Pulmonary artery endothelial cell (primary cell): ENCODE data around the gene RYR1. TPM values are rescaled to one million over a fixed set of nuclear protein-coding genes. Genes with fewer than 3 reads are reported as not detected.
"Not testable (repeated sequence)": the region's sequence is repeated elsewhere in the genome, so short reads cannot be mapped to it uniquely, and the experiment has no call there.

ENCODE experiments used
- DNase-seq: peaks from one replicate; pipeline ENCODE4 v3.0.0-alpha.2; 2011; ENCODE audit warnings: low read depth, low spot score
- total RNA-seq: library from RNA; depleted of rRNA; stranded (reverse); fragments of >200 nt; gene quantifications from 2 replicates; pipeline ENCODE4 v1.2.3, GENCODE V29; 2014

The RYR1 gene
- total RNA-seq, 1 donor from 2014 or later = 0.26 TPM

GRCh38 chr19:38602856-38603255 lies 169.4 kb downstream of the RYR1 start:
- not testable (repeated sequence) for DNase-seq

GRCh38 chr19:38606131-38606530 lies 172.6 kb downstream of the RYR1 start:
- no peak for DNase-seq

DNA sequence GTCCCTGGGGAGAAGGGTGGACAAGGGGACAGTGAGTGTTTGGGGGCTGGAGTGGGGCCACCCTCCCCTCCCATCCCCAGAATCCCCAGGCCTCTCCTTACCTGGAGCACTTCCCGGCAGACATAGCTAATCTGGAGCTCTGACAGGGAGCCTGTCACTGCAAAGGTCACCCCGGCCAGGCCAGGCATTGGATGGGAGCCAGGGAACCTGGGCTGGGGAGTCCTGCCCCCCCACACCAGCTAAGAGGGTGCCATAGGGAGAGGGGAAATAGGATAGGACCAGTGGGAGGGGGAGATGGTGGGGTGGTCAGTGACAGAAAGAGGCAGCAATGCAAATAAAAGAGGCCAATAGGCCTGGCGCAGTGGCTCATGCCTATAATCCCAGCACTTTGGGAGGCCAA lies 180.8 kb downstream of the RYR1 start:
- DNase-seq = no peak

DNA sequence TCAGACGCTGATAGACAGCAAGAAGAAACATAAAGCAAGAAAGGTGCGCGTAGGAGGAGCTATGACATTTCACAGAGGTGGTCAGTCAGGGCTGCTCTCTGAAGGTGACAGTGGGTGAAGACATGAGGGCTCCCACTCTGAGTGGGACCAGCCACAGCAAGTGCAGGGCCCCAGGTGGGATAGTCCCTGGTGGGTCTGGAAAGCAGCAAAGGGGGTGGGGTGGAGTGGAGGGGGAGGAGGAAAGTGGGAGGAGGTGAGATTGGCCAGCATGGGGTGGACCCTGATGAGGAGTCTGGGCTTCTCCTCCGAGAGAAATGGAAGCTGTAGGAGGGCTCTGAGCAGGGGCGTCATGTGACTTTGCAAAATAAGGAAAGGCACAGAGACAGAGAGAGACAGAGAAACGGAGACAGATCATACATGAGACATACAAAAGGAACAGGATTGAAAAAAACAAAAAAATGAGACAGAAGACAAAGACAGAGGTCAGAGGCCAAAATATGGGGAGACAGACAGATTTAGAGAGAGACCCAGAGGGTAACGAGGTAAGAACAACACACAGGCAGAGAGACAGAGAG lies 181.6 kb downstream of the RYR1 start:
- DNase-seq = no peak

GRCh38 chr19:38616265-38616664 lies 182.8 kb downstream of the RYR1 start:
- DNase-seq = no peak

- no peak for DNase-seq
These were observed 183.8 kb downstream of the RYR1 start for GRCh38 chr19:38617283-38617763.

DNA sequence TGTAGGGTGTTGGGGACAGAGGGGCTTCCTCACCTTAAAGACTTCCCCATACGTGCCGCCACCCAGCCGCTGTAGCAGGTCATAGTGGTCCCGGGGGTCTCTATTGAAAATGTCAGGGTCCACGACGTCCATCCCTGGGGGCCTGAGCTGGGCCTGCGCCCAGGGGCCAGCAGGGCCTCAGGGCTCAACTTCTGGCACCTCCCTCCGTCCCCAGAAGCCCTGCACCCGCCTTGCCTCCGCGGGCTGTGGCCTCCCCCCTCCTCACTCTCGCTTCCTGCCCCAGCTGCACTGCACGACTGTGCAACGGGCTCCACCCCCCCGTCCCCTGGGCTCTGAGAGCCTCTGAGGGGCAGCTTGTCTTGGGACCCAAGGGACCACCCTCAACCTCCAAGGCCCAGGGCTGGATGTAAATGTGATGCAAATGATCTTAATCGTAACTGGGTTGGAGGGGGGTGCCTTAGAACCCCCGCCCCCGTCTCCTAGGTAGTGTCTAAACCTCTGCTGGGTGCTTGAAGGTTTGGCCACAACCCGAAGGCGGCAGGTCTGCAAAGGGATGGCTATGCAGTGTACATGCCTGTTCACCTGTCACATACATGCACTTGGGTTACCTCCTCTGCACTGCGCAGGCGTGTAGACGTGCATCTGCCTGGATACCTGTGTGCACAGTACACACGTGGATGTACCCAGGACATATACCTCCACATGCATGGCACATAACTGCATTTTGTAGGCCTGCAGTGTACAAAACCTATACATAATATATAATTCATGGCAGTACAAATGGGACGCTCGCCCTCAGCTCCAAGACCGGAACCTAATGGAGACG lies 184.5 kb downstream of the RYR1 start, which contains the start of gene MAP4K1:
TSS of gene MAP4K1 (minus strand) at position 190 of the 826 bp plus-strand sequence. CDS start at position 132, 58 bp downstream.
- no peak for DNase-seq

- DNase-seq = peak; percentile 96
These were observed 185.3 kb downstream of the RYR1 start, which contains the start of gene EIF3K for GRCh38 chr19:38618590-38619360. Gene EIF3K, plus strand, starts transcription at chr19:38619188. Its CDS starts 81 bp downstream, at chr19:38619269.

GRCh38 chr19:38619361-38620174 lies 186.1 kb downstream of the RYR1 start:
- DNase-seq = no peak

GRCh38 chr19:38624822-38625221 lies 191.3 kb downstream of the RYR1 start:
- no peak for DNase-seq

- DNase-seq = no peak
These were observed 192.9 kb downstream of the RYR1 start for GRCh38 chr19:38626401-38626800.

DNA sequence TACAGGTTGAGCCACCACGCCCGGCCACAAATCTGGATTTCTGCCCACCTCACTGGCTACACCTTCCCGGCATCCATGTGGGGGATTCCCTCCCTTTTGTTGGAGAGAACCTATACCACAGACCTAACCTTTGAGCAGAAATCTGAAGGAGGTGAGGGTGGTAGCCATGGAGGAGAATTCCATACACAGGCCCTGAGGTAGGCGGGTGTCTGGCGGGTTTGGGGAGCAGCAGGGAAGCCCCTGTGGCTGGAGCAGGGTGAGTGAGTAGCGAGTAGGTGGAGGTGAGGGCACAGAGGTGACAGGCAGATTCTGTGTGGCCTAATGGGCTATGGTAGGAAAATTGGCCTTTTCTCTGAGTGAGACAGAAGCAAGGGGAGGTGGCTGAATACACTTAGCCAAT lies 196.1 kb downstream of the RYR1 start:
- no peak for DNase-seq

DNA sequence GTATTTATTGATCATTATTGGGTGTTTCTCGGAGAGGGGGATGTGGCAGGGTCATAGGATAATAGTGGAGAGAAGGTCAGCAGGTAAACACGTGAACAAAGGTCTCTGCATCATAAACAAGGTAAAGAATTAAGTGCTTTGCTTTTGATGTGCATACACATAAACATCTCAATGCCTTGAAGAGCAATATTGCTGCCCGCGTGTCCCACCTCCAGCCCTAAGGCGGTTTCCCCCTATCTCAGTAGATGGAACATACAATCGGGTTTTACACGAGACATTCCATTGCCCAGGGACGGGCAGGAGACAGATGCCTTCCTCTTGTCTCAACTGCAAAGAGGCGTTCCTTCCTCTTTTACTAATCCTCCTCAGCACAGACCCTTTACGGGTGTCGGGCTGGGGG lies 197.8 kb downstream of the RYR1 start:
- not testable (repeated sequence) for DNase-seq

- not testable (repeated sequence) for DNase-seq
These were observed 198.5 kb downstream of the RYR1 start for GRCh38 chr19:38631811-38632475.

GRCh38 chr19:38632476-38633213 lies 199.2 kb downstream of the RYR1 start:
- DNase-seq = no peak

- no peak for DNase-seq
These were observed 201.4 kb downstream of the RYR1 start for GRCh38 chr19:38634757-38635482.

GRCh38 chr19:38635483-38636399 lies 202.2 kb downstream of the RYR1 start:
- DNase-seq = no peak
